ENCODE data around the gene SLPI.

SLPI gene

DNA sequence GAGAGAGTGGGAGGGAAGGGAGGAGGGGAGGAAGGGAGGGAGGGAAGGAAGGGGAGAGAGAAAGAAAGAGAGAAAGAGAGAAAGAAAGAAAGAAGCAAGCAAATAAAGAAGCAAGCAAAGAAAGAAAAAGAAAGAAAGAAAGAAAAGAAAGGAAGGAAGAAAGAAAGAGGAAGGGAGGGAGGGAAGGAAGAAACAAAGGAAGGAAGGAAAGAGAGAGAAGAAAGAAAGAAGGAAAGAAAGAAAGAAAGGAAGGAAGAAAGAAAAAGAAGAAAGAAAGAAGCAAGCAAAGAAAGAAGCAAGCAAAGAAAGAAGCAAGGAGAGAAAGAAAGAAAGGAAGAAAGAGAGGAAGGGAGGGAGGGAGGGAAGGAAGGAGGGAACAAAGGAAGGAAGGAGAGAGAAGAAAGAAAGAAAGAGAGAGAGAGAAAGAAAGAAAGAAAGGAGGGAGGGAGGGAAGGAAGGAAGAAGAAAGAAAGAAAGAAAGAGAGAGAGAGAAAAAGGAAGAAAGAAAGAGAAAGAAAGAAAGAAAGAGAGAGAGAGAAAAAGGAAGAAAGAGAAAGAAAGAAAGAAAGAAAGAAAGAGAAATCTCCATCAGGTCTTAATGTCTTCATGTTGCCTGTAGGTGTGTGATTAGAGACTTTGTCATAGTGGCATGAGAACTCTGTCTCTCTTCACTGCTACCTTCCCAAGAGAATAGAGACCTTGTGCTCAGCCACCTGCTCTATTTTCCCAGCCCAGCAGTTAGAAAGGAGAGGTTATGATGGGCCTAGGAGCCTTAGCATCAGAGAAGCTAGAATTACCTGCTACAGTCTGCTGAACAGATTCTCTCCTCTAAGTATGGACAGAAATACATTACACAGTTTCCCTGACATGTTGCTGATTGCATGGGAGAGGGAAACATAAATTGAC is 42.5 kb downstream of the SLPI start:
- no peak for DNase-seq

- DNase-seq, result no peak
These were observed 44.4 kb downstream of the SLPI start for GRCh38 chr20:45209924-45210323.

GRCh38 chr20:45206725-45207124 is 47.6 kb downstream of the SLPI start, which contains the start of gene SEMG1:
Gene SEMG1, plus strand, starts transcription at chr20:45207033. Its CDS starts 21 bp downstream, at chr20:45207054.
- no peak for DNase-seq
